Adrenal gland (tissue), 12 donors: Measurements from ENCODE around the gene PRPF6. TPM values are rescaled to one million over a fixed set of nuclear protein-coding genes. Genes with fewer than 3 reads are reported as not detected.

Experiments
- DNase-seq, 7 donors: peaks; one replicate each; pipeline ENCODE4 v3.0.0-alpha.2; 2019 to 2020
- H3K27ac ChIP-seq, 5 donors: fragments of 200-600 bp; sonication (generic) in 4 of 5; 1 replicate in 3 of 5; 2 replicates in 2 of 5; pipeline versions ENCODE4 v1.5.1 to v1.8.0; 2016 to 2020; ENCODE audit warnings: mild to moderate bottlenecking in 1 of 5
- H3K27me3 ChIP-seq: fragments of 200-600 bp; 2 replicates; pipeline ENCODE4 v1.8.0; 2021
- H3K36me3 ChIP-seq, 2 donors: fragments of 200-600 bp; replicated peaks in 1 of 2; 1 replicate in 1 of 2; 2 replicates in 1 of 2; pipeline versions ENCODE4 v1.5.1 to v1.8.0; 2018 to 2022
- H3K4me1 ChIP-seq, 2 donors: fragments of 200-600 bp; replicated peaks in 1 of 2; 1 replicate in 1 of 2; 2 replicates in 1 of 2; pipeline versions ENCODE4 v1.5.1 to v1.8.0; 2018 to 2021
- H3K4me3 ChIP-seq, 4 donors: fragments of 200-600 bp; sonication (generic) in 3 of 4; one replicate each; pipeline ENCODE4 v1.5.1; 2016 to 2018
- H3K9me3 ChIP-seq, 3 donors: fragments of 200-600 bp; sonication (generic) in 1 of 3; replicated peaks in 1 of 3; 1 replicate in 2 of 3; 2 replicates in 1 of 3; pipeline versions ENCODE4 v1.5.1 to v1.8.0; 2016 to 2021
- POLR2A ChIP-seq, 2 donors: fragments of 450-650 bp; IDR thresholded peaks; one replicate each; pipeline ENCODE4 v1.6.1; 2017; ENCODE audit warnings: antibody characterized with exemption in 2 of 2, mild to moderate bottlenecking in 2 of 2, moderate library complexity in 1 of 2
- WGBS, 4 donors: extraction: QIAGEN DNeasy Blood & Tissue Kit in 2 of 4; methylation state at CpG; one replicate each; pipeline versions ENCODE4 v1.1.5 to v1.1.7; 2013 to 2017; 5-methylcytosine and 5-hydroxymethylcytosine counted together
- intact Hi-C, 2 donors: fragments of 100-400 bp; cut with DNase I; formaldehyde crosslinking; loops; one replicate each; pipeline versions ENCODE4 v1.14.1 to v1.15.0; 2022 to 2023
- polyA plus RNA-seq, 3 donors: library from polyadenylated mRNA; stranded (reverse); fragments of 200-250 nt in 2 of 3; fragments of 350-450 nt in 1 of 3; fragmentation: Illumina TruSeq in 1 of 3; extraction: RNeasy Lipid Tissue Mini Kit (QIAGEN cat#74804) in 1 of 3; gene quantifications; one replicate each; pipeline ENCODE4 v1.2.3, GENCODE V29; 2013 to 2014
- total RNA-seq, 9 donors: library from RNA; depleted of rRNA in 4 of 9; stranded (reverse); fragments of >200 nt in 4 of 9; fragments of 120-200 nt in 1 of 9; fragmentation: NEBNext Ultra II Directional in 1 of 9; extraction: Animal tissue kit (Norgen Biotek cat#: 25700) in 1 of 9; gene quantifications; one replicate each; pipeline versions ENCODE4 v1.1.0 to v1.2.4, GENCODE V29; 2013 to 2023
- TF ChIP-seq, protein P1 (sequence below), 6 experiments: fragments of 450-650 bp in 4 of 6; fragments of 200-600 bp in 2 of 6; sonication (generic) in 1 of 6; IDR thresholded peaks; 1 replicate in 5 of 6; 2 replicates in 1 of 6; pipeline versions ENCODE4 v1.5.1 to v1.8.0; 2016 to 2021; ENCODE audit warnings: antibody characterized with exemption in 6 of 6, mild to moderate bottlenecking in 2 of 6, moderate library complexity in 1 of 6
- donor health status: healthy with polysubstance abuse.
- donor health status: Bipolar disorder and iron deficiency.
- donor health status: DM: yes; HTN: yes; CAD: no.
- donor health status: DM: no; HTN: no; CAD: no.
- donor health status: DM: no; HTN: no; CAD: no.
- donor health status: DM: yes; HTN: yes; CAD: no.

Gene PRPF6
- total and polyA plus RNA-seq, 12 donors: 48.3 to 73.9 (median 55.3) TPM

DNA sequence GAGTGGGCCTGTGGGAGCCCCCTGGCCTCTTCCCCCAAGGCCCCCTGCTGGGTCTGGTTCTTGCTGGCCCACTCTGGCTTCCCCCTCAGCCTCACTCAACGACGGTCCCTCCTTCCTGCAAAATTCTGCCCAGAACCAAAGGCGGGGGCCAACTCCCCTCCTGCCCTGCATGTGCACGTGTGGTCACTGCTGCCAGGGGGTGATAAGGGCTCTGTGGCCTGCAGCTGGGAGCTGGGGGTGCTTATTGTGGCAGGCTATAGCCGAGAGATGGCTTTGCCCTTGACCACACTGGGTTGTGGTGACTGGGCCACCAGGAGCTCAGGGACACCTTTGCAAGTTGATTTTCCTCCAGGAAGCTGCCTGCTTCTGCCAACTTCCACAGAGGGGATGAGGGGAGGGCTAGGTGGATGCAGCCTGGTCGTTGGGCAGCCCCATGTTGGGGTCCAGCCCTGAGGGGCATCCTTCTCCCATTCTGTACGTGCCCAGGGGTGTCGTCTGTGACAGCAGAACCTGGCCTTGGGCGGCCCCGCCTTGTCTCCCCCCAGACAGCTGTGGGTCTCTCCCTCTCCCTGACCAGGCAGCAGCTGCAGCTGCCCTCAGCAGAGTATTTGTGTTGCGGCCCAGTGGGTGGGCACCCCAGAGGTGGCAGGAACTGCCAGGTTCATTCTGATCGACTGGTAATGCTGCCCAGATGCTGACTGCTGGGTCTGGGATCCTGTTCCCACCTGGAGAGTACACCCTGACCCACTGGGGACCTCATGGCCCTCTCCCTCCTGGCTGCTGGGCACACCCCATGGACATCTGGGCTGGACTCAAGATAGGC lies 87.7 kb downstream of the PRPF6 start:
- peaks cover 14 to 17% of the 10 kb centered on the region in 2 donors for H3K4me1 ChIP-seq
- H3K27ac ChIP-seq: no peak overlapping the region
- no peaks in the 10 kb centered on the region for H3K9me3 ChIP-seq
- no peaks in the 10 kb centered on the region for H3K27me3 ChIP-seq
- 65 to 87% (median 73%) methylated on average over 3 to 12 of the region's 12 CpGs for WGBS, 4 donors
- H3K4me3 ChIP-seq: no peak overlapping the region
- TF ChIP-seq, protein P1, sequence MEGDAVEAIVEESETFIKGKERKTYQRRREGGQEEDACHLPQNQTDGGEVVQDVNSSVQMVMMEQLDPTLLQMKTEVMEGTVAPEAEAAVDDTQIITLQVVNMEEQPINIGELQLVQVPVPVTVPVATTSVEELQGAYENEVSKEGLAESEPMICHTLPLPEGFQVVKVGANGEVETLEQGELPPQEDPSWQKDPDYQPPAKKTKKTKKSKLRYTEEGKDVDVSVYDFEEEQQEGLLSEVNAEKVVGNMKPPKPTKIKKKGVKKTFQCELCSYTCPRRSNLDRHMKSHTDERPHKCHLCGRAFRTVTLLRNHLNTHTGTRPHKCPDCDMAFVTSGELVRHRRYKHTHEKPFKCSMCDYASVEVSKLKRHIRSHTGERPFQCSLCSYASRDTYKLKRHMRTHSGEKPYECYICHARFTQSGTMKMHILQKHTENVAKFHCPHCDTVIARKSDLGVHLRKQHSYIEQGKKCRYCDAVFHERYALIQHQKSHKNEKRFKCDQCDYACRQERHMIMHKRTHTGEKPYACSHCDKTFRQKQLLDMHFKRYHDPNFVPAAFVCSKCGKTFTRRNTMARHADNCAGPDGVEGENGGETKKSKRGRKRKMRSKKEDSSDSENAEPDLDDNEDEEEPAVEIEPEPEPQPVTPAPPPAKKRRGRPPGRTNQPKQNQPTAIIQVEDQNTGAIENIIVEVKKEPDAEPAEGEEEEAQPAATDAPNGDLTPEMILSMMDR (IDR thresholded peaks at IDR 0.05): no peak
- no peak for TF ChIP-seq POLR2A (IDR thresholded peaks at IDR 0.05)
- peaks cover 0 to 6% of the 10 kb centered on the region in 2 donors for H3K36me3 ChIP-seq
- intact Hi-C loops: no loop called here
- no peak for DNase-seq

GRCh38 chr20:64069209-64069613 lies 88.3 kb downstream of the PRPF6 start:
- no peak for DNase-seq
- H3K27me3 ChIP-seq: no peaks in the 10 kb centered on the region
- peaks cover 8 to 11% of the 10 kb centered on the region in 2 donors for H3K4me1 ChIP-seq
- H3K4me3 ChIP-seq: no peak overlapping the region
- TF ChIP-seq, protein P1 (IDR thresholded peaks at IDR 0.05): no peak
- TF ChIP-seq POLR2A (IDR thresholded peaks at IDR 0.05): no peak
- intact Hi-C loops: no loop called here
- WGBS, 4 donors: 88 to 93% (median 92%) methylated on average over 3 to 20 of the region's 20 CpGs
- H3K36me3 ChIP-seq: peaks cover 0 to 12% of the 10 kb centered on the region in 2 donors
- H3K9me3 ChIP-seq: no peaks in the 10 kb centered on the region
- H3K27ac ChIP-seq: no peak overlapping the region

DNA sequence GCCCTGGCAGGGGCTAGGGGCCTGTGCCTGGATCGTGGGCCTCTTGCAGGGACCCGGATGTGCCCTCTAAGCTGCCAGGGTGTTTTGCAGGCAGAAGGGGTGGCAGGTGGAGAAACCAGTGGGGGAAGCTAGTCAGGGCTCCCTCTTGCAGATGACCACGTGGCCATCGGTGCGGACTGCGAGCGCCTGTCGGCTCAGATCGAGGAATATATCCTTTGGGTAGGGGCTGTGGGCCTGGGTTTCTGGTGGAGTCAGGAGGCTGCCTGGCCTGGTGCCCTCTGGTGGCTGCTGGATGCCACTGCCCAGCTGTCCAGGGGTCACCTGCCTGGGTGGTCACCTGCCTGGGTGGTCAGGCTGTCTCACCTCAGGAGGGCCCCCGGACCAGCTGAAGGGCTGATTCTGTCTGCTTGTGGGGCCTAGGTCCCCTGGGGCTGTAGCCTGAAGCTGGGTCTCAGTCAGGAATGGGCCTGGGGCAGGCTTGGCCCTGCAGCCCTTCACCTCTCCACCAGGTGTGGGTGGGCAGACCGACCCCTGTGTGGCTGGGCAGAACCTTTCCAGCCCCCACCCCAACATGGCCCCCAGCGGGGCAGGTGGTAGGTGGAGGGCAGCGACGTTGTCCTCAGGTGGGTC lies 88.8 kb downstream of the PRPF6 start:
- Histone ChIP-seq H3K27ac (no peak overlapping the region), H3K27me3 (no peaks in the 10 kb centered on the region), H3K4me1 (peaks cover 2 to 5% of the 10 kb centered on the region in 2 donors), H3K9me3 (no peaks in the 10 kb centered on the region), H3K4me3 (no peak overlapping the region), H3K36me3 (peaks cover 0 to 16% of the 10 kb centered on the region in 2 donors)
- intact Hi-C loops: no loop called here
- WGBS, 4 donors: 60 to 73% (median 66%) methylated on average over 1 to 14 of the region's 14 CpGs
- no peak for TF ChIP-seq POLR2A (IDR thresholded peaks at IDR 0.05)
- TF ChIP-seq, protein P1 (IDR thresholded peaks at IDR 0.05): peak; percentile 34 to 61 (median 54)
- DNase-seq: peak in 2 of 7 donors; percentile 48 to 55

DNA sequence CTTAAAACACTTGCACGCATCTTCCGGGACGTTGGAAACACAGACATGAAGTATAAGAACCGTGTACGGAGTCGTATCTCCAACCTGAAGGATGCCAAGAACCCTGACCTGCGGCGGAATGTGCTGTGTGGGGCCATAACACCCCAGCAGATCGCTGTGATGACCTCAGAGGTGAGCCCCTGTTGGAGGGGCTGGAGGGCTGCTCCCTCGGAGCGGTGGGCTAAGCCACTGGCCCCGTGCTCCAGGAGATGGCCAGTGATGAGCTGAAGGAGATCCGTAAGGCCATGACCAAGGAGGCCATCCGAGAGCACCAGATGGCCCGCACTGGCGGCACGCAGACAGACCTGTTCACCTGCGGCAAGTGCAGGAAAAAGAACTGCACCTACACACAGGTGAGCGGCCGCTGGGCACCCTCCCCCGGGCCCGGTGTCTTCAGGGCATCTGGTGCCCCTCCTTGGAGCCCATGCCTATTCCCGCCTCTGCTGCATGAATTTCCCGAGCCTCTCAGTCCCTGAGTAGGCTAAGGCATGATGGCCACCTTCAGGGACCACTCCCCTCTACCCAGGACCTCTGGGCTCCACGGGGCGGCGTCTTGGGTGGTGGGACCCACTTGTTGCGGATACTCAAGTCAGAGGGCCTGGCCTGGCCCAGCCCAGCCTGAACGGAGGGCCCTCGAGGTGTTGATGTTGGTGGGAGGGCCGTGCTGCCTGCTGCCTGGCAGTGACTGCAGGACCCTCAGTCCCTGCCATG lies 89.5 kb downstream of the PRPF6 start:
- Histone ChIP-seq H3K27me3 (no peaks in the 10 kb centered on the region), H3K9me3 (no peaks in the 10 kb centered on the region), H3K27ac (no peak overlapping the region), H3K4me3 (no peak overlapping the region), H3K4me1 (no peaks in the 10 kb centered on the region), H3K36me3 (peaks cover 0 to 16% of the 10 kb centered on the region in 2 donors)
- no peak for TF ChIP-seq POLR2A (IDR thresholded peaks at IDR 0.05)
- intact Hi-C loops: no loop called here
- DNase-seq: no peak
- 91 to 95% (median 93%) methylated on average over 23 to 31 of the region's 31 CpGs for WGBS, 4 donors
